Measurements from ENCODE around the gene TMEM87A. TPM values are rescaled to one million over a fixed set of nuclear protein-coding genes. Genes with fewer than 3 reads are reported as not detected.

The TMEM87A gene
- total and polyA plus RNA-seq, 2 experiments from 2014 or later, result 41.8 to 43.5 TPM

- no peaks in the 10 kb centered on the region for H3K9me2 ChIP-seq (ENCODE audit: insufficient read depth)
- peaks cover 67% of the 10 kb centered on the region; the same call in 2 of the 3 replicates for H3K36me3 Mint-ChIP-seq (ENCODE audit: low read depth)
- H2AFZ ChIP-seq, result no peak overlapping the region
- no peaks in the 10 kb centered on the region for H3K9me3 Mint-ChIP-seq
- ATAC-seq (no peak), DNase-seq (ENCODE audit: low spot score) (no peak)
- H3K36me3 ChIP-seq (ENCODE audit: insufficient read depth), result peaks cover 34% of the 10 kb centered on the region; the same call in 1 of the 2 replicates
- H3K4me1 Mint-ChIP-seq, result no peaks in the 10 kb centered on the region
- TF ChIP-seq STAT1 (IDR thresholded peaks at IDR 0.05; ENCODE audit: unreplicated experiment) (no peak), ETS1 (IDR thresholded peaks at IDR 0.05) (no peak), ZNF114 (CRISPR knock-in tag; IDR thresholded peaks at IDR 0.05) (no peak), EZH2 (IDR thresholded peaks at IDR 0.05; ENCODE audit: low read depth, unreplicated experiment) (no peak), EZH2phosphoT487 (IDR thresholded peaks at IDR 0.05; ENCODE audit: unreplicated experiment) (no peak), POLR2AphosphoS5 (IDR thresholded peaks at IDR 0.05; ENCODE audit: low read depth) (no peak), REST (IDR thresholded peaks at IDR 0.05; ENCODE audit: unreplicated experiment) (no peak), NANOG (IDR thresholded peaks at IDR 0.05; ENCODE audit: borderline replicate concordance) (no peak), ZNF462 (CRISPR knock-in tag; IDR thresholded peaks at IDR 0.05) (no peak)
- no peak overlapping the region for H3K4me2 ChIP-seq
- no peaks in the 10 kb centered on the region for H3F3A ChIP-seq (replicated peaks; ENCODE audit: low read depth)
- no peaks in the 10 kb centered on the region for H3K79me2 ChIP-seq (replicated peaks; ENCODE audit: insufficient read depth)
- H3K27me3 Mint-ChIP-seq (ENCODE audit: insufficient read depth, low read depth, poor library complexity), result no peaks in the 10 kb centered on the region
- no peak overlapping the region for H3K4me3 Mint-ChIP-seq
- no peak overlapping the region for H3K4me3 ChIP-seq
- H3K27me3 ChIP-seq (ENCODE audit: insufficient read depth), result no peaks in the 10 kb centered on the region
- H3K27ac ChIP-seq (ENCODE audit: low read depth), result no peak overlapping the region
- H3K27ac Mint-ChIP-seq, result no peak overlapping the region
- H4K20me1 ChIP-seq (replicated peaks; ENCODE audit: insufficient read depth), result 0 out of 2 replicates have a peak, but pooled peaks cover 2% of the 10 kb centered on the region
- H3K4me1 ChIP-seq (ENCODE audit: insufficient read depth), result no peaks in the 10 kb centered on the region
Observed at GRCh38 chr15:42220216-42220615, 53.0 kb downstream of the TMEM87A start.
